Stimulated activated CD8-positive, alpha-beta memory T cell treated with anti-CD3 and anti-CD28 coated beads, Interleukin-15, amount 100 ng/mL, for 48 hours (primary cell): ENCODE results near the gene RPGRIP1L.
A peak's percentile ranks its signal among the peaks of the same experiment; 100 is the strongest.

Experiments used
- DNase-seq, 2 donors: peaks; one replicate each; pipeline ENCODE4 v3.0.0-alpha.2; 2020; ENCODE audit warnings: low read depth in 2 of 2

Gene RPGRIP1L

GRCh38 chr16:53549970-53550690 lies 153.5 kb downstream of the RPGRIP1L start:
- peak; percentile 12 to 14 for DNase-seq
